Endodermal cell (in vitro differentiated cells): ENCODE measurements around the gene ADGRL3. TPM values are rescaled to one million over a fixed set of nuclear protein-coding genes. Genes with fewer than 3 reads are reported as not detected.

Experiments
- DNase-seq: peaks from one replicate; pipeline ENCODE4 v3.0.0-alpha.2; 2017
- H3K27ac ChIP-seq: 2 replicates; pipeline ENCODE4 v1.5.1; 2013; ENCODE audit warnings: mild to moderate bottlenecking, low read depth, low read length, moderate library complexity
- H3K27me3 ChIP-seq: 2 replicates; pipeline ENCODE4 v1.6.1; 2013; ENCODE audit warnings: mild to moderate bottlenecking, low read length, moderate library complexity; ENCODE audit not compliant: insufficient read depth, control insufficient read depth, poor library complexity, severe bottlenecking
- H3K36me3 ChIP-seq: 2 replicates; pipeline ENCODE4 v1.7.0; 2013; ENCODE audit warnings: mild to moderate bottlenecking, low read length, moderate library complexity; ENCODE audit not compliant: control insufficient read depth, insufficient read depth
- H3K4me1 ChIP-seq: one replicate; pipeline ENCODE4 v1.7.0; 2013; ENCODE audit warnings: low read length; ENCODE audit not compliant: control insufficient read depth, insufficient read depth
- H3K4me3 ChIP-seq: 2 replicates; pipeline ENCODE4 v1.5.1; 2013; ENCODE audit warnings: mild to moderate bottlenecking, low read length, moderate library complexity
- H3K9ac ChIP-seq: 2 replicates; pipeline ENCODE4 v1.6.1; 2013; ENCODE audit warnings: mild to moderate bottlenecking, low read length, moderate library complexity; ENCODE audit not compliant: poor library complexity, severe bottlenecking; ENCODE audit errors: extremely low read depth
- H3K9me3 ChIP-seq: 2 replicates; pipeline ENCODE4 v1.6.1; 2013; ENCODE audit warnings: mild to moderate bottlenecking, low read length, moderate library complexity; ENCODE audit not compliant: control insufficient read depth
- H3K27ac Mint-ChIP-seq: 2 replicates; pipeline ENCODE4 v1.8.0; 2020; ENCODE audit warnings: mixed read lengths
- H3K27me3 Mint-ChIP-seq: 2 replicates; pipeline ENCODE4 v1.8.0; 2021; ENCODE audit warnings: mild to moderate bottlenecking, mixed read lengths; ENCODE audit not compliant: insufficient read depth
- H3K36me3 Mint-ChIP-seq: 2 replicates; pipeline ENCODE4 v1.8.0; 2020; ENCODE audit warnings: low read depth, mixed read lengths
- H3K4me1 Mint-ChIP-seq: 2 replicates; pipeline ENCODE4 v1.8.0; 2020; ENCODE audit warnings: mixed read lengths
- H3K4me3 Mint-ChIP-seq: 2 replicates; pipeline ENCODE4 v1.8.0; 2020; ENCODE audit warnings: mild to moderate bottlenecking, moderate library complexity, mixed read lengths
- H3K9me3 Mint-ChIP-seq: 2 replicates; pipeline ENCODE4 v1.8.0; 2020; ENCODE audit warnings: mild to moderate bottlenecking, mixed read lengths
- WGBS, 2 experiments: methylation state at CpG; one replicate each; pipeline versions ENCODE4 v1.1.5 to v1.1.7; 2013; ENCODE audit warnings: missing lambda C conversion rate in 2 of 2, mixed read lengths in 1 of 2; ENCODE audit not compliant: insufficient coverage in 1 of 2, insufficient read length in 1 of 2; 5-methylcytosine and 5-hydroxymethylcytosine counted together
- total RNA-seq, 2 donors: library from RNA; stranded (reverse); fragmentation: NEBNext Ultra II Directional in 1 of 2; extraction: Animal tissue kit (Norgen Biotek cat#: 25700) in 1 of 2; gene quantifications; 2 replicates in 1 of 2; 3 replicates in 1 of 2; pipeline ENCODE4 v1.2.1, GENCODE V29; 2021
- TF ChIP-seq, protein P1 (sequence below): fragments of 200-600 bp; sonication (generic); conservative IDR thresholded peaks from 2 replicates; pipeline ENCODE4 v1.5.0; 2021; ENCODE audit warnings: antibody characterized with exemption, mild to moderate bottlenecking

ADGRL3 gene
- total RNA-seq, 2 donors from 2014 or later, result 9.9 to 10.3 TPM

DNA sequence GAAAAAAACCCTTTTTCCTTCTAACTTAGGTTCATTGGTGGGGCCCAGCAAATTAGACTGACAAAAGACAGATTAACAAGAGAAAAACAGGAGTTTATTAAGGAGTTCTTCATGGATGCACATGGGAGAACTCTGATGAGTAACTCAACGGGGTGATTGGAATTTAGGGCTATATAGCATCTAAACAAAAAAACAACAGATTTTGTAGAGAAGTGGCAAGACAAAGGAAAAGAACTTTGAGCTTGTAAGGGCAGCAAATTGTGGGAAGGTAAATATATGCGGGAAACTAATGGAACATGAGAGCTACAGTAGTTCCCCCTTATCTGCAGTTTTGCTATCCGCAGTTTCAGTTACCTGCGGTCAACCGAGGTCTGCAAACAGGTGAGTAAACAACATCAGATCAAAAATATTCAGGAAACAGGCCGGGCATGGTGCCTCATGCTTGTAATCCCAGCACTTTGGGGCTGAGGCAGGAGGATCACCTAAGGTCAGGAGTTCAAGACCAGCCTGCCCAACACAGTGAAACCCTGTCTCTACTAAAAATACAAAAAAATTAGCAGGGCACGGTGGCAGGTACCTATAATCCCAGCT lies 573.6 kb downstream of the ADGRL3 start:
- H3K27ac ChIP-seq, result no peak overlapping the region
- no peak overlapping the region for H3K4me3 ChIP-seq
- no peaks in the 10 kb centered on the region for H3K27me3 Mint-ChIP-seq
- H3K36me3 Mint-ChIP-seq, result peaks cover 7% of the 10 kb centered on the region
- DNase-seq, result no peak
- no peaks in the 10 kb centered on the region for H3K9me3 ChIP-seq
- H3K4me1 Mint-ChIP-seq, result peaks cover 16% of the 10 kb centered on the region
- H3K4me1 ChIP-seq, result no peaks in the 10 kb centered on the region
- no peak overlapping the region for H3K27ac Mint-ChIP-seq
- peaks cover 12% of the 10 kb centered on the region for H3K9me3 Mint-ChIP-seq
- H3K4me3 Mint-ChIP-seq, result no peak overlapping the region
- no peaks in the 10 kb centered on the region for H3K27me3 ChIP-seq
- no peak overlapping the region for H3K9ac ChIP-seq
- H3K36me3 ChIP-seq, result no peaks in the 10 kb centered on the region
- 59 to 68% methylated on average over 6 to 7 of the region's 7 CpGs for WGBS, 2 experiments
- TF ChIP-seq, protein P1, sequence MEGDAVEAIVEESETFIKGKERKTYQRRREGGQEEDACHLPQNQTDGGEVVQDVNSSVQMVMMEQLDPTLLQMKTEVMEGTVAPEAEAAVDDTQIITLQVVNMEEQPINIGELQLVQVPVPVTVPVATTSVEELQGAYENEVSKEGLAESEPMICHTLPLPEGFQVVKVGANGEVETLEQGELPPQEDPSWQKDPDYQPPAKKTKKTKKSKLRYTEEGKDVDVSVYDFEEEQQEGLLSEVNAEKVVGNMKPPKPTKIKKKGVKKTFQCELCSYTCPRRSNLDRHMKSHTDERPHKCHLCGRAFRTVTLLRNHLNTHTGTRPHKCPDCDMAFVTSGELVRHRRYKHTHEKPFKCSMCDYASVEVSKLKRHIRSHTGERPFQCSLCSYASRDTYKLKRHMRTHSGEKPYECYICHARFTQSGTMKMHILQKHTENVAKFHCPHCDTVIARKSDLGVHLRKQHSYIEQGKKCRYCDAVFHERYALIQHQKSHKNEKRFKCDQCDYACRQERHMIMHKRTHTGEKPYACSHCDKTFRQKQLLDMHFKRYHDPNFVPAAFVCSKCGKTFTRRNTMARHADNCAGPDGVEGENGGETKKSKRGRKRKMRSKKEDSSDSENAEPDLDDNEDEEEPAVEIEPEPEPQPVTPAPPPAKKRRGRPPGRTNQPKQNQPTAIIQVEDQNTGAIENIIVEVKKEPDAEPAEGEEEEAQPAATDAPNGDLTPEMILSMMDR, result no peak

DNA sequence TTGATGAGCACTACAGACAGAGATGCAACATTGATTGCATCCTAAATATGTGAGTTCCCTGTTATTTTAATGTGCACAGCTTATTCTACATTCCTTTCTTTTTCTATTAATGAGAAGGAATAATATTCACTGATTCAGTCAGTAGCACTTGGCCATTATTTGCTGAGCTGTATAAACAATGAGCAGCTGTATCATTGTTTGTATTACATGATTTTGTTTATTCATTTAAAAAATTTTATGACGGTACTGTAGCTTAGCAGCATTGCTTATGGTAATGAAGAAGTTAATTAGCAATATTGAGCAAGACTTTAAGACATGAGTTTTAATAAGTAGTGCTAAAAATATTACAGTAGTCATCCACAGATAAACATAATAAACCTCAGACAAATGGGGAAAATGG lies 582.0 kb downstream of the ADGRL3 start:
- no peaks in the 10 kb centered on the region for H3K9me3 ChIP-seq
- no peak overlapping the region for H3K4me3 ChIP-seq
- 94% methylated on average over 1 of the region's 1 CpG; no CpG with 5 or more reads in 1 of the 2 experiments for WGBS, 2 experiments
- no peaks in the 10 kb centered on the region for H3K27me3 ChIP-seq
- Mint-ChIP-seq H3K36me3 (no peaks in the 10 kb centered on the region), H3K27me3 (no peaks in the 10 kb centered on the region), H3K4me1 (no peaks in the 10 kb centered on the region), H3K4me3 (no peak overlapping the region), H3K9me3 (no peaks in the 10 kb centered on the region), H3K27ac (no peak overlapping the region)
- TF ChIP-seq, protein P1, result no peak
- no peak overlapping the region for H3K9ac ChIP-seq
- H3K4me1 ChIP-seq, result no peaks in the 10 kb centered on the region
- H3K27ac ChIP-seq, result no peak overlapping the region
- H3K36me3 ChIP-seq, result no peaks in the 10 kb centered on the region
- no peak for DNase-seq

DNA sequence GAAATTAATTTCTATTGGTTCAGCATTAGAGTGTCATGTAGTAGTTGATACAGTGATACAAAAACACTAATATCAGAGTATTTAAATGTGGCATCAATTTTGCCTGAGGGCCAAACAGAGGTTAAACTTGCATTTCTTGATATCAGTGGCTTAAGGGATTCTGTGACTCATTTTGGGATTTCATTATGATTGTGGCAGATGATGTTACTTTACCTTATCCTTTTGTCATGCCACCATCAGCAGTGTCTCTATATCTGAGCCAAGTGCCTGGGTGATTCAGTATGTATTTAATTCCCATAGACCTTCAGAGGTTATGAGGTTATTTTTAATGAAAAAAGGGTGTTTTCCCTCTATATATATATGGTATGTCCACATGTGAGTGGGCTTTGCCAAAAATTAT lies 582.9 kb downstream of the ADGRL3 start:
- no peaks in the 10 kb centered on the region for H3K36me3 ChIP-seq

More for the DNA sequence above, 582.9 kb downstream of the ADGRL3 start:
- Mint-ChIP-seq H3K9me3 (no peaks in the 10 kb centered on the region), H3K27me3 (no peaks in the 10 kb centered on the region), H3K4me1 (no peaks in the 10 kb centered on the region), H3K4me3 (no peak overlapping the region), H3K27ac (no peak overlapping the region), H3K36me3 (no peaks in the 10 kb centered on the region)
- TF ChIP-seq, protein P1, result no peak
- no peak overlapping the region for H3K9ac ChIP-seq
- no peak for DNase-seq
- no peaks in the 10 kb centered on the region for H3K27me3 ChIP-seq
- no peaks in the 10 kb centered on the region for H3K9me3 ChIP-seq
- no peaks in the 10 kb centered on the region for H3K4me1 ChIP-seq
- no peak overlapping the region for H3K27ac ChIP-seq
- no peak overlapping the region for H3K4me3 ChIP-seq
